ENCODE measurements around the gene DEAF1. TPM values are rescaled to one million over a fixed set of nuclear protein-coding genes. Genes with fewer than 3 reads are reported as not detected.

Gene DEAF1
- total and polyA plus RNA-seq, 2 of the 13 experiments (the other 11 are each of a cell fraction or from before 2014, with no cell fraction given), result 22.3 to 29.6 TPM

DNA sequence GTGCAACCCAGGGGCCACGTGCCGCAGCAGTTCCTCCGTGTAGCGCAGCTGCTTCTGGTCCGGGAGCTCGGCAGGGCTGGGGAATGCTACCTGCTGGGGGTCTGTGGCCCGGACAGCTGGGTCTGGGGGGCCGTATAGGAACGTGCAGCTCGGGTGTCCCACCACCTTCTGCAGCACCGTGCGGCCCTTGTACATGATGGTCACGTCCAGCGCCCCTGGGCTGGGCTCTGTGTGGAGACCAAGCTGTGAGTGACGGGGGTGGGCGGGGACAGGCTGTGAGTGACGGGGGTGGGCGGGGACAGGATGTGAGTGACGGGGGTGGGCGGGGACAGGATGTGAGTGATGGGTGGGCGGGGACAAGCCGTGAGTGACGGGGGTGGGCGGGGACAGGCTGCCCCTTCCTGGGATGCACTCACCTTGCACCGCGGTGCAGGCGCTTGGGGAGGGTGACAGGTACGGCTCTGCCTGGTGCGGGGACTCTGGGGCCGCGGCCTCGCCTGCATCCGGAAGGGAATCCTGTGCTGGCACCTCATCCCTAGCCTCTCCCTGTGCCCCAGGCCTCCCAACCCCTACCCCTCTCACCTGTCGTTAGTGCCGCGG is 81.6 kb downstream of the DEAF1 start (continued):
- TF ChIP-seq, protein P1, sequence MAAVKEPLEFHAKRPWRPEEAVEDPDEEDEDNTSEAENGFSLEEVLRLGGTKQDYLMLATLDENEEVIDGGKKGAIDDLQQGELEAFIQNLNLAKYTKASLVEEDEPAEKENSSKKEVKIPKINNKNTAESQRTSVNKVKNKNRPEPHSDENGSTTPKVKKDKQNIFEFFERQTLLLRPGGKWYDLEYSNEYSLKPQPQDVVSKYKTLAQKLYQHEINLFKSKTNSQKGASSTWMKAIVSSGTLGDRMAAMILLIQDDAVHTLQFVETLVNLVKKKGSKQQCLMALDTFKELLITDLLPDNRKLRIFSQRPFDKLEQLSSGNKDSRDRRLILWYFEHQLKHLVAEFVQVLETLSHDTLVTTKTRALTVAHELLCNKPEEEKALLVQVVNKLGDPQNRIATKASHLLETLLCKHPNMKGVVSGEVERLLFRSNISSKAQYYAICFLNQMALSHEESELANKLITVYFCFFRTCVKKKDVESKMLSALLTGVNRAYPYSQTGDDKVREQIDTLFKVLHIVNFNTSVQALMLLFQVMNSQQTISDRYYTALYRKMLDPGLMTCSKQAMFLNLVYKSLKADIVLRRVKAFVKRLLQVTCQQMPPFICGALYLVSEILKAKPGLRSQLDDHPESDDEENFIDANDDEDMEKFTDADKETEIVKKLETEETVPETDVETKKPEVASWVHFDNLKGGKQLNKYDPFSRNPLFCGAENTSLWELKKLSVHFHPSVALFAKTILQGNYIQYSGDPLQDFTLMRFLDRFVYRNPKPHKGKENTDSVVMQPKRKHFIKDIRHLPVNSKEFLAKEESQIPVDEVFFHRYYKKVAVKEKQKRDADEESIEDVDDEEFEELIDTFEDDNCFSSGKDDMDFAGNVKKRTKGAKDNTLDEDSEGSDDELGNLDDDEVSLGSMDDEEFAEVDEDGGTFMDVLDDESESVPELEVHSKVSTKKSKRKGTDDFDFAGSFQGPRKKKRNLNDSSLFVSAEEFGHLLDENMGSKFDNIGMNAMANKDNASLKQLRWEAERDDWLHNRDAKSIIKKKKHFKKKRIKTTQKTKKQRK (IDR thresholded peaks at IDR 0.05; ENCODE audit: low read length), result no peak
- TF ChIP-seq CCDC6 (CRISPR knock-in tag; IDR thresholded peaks at IDR 0.05) (no peak), PCBP1 (IDR thresholded peaks at IDR 0.05; ENCODE audit: borderline replicate concordance, low read depth, low read length) (0 out of 2 replicates have a peak, but pooled peaks have one; percentile 34), NONO (IDR thresholded peaks at IDR 0.05) (no peak), NONO (CRISPR knock-in tag; conservative IDR thresholded peaks at IDR 0.05) (no peak), SP4 (CRISPR knock-in tag; IDR thresholded peaks at IDR 0.05) (no peak), ZNF160 (CRISPR knock-in tag; IDR thresholded peaks at IDR 0.05) (no peak), ZNF337 (CRISPR knock-in tag; IDR thresholded peaks at IDR 0.05; ENCODE audit: borderline replicate concordance, low read depth) (no peak), ZNF75D (CRISPR knock-in tag; IDR thresholded peaks at IDR 0.05; ENCODE audit: borderline replicate concordance) (no peak), ATM (IDR thresholded peaks at IDR 0.05; ENCODE audit: borderline replicate concordance) (no peak), EED (CRISPR knock-in tag; IDR thresholded peaks at IDR 0.05) (no peak), FIP1L1 (IDR thresholded peaks at IDR 0.05; ENCODE audit: borderline replicate concordance, insufficient read depth, low read depth, low read length) (no peak), POLR2AphosphoS2 (IDR thresholded peaks at IDR 0.05; ENCODE audit: low read depth, low read length) (no peak), FOXM1 (CRISPR knock-in tag; IDR thresholded peaks at IDR 0.05) (no peak), POLR2AphosphoS5 (IDR thresholded peaks at IDR 0.05; ENCODE audit: low read depth, low read length) (no peak), ZNF20 (CRISPR knock-in tag; IDR thresholded peaks at IDR 0.05) (no peak), PHB2 (IDR thresholded peaks at IDR 0.05; ENCODE audit: partially characterized antibody) (no peak), RNF2 (conservative IDR thresholded peaks at IDR 0.05; ENCODE audit: low read depth) (no peak), POLR2A (IDR thresholded peaks at IDR 0.05; ENCODE audit: insufficient read depth in 1 of 2, low read depth in 2 of 2, low read length in 2 of 2) (peak in 1 of 2 experiments; percentile 45; a peak in 1 of 4 replicates), ZNF780A (CRISPR knock-in tag; IDR thresholded peaks at IDR 0.05) (no peak), HNRNPK (IDR thresholded peaks at IDR 0.05; ENCODE audit: low read depth, low read length, poor library complexity, severe bottlenecking) (peak; percentile 27)
- TF ChIP-seq, protein P2, sequence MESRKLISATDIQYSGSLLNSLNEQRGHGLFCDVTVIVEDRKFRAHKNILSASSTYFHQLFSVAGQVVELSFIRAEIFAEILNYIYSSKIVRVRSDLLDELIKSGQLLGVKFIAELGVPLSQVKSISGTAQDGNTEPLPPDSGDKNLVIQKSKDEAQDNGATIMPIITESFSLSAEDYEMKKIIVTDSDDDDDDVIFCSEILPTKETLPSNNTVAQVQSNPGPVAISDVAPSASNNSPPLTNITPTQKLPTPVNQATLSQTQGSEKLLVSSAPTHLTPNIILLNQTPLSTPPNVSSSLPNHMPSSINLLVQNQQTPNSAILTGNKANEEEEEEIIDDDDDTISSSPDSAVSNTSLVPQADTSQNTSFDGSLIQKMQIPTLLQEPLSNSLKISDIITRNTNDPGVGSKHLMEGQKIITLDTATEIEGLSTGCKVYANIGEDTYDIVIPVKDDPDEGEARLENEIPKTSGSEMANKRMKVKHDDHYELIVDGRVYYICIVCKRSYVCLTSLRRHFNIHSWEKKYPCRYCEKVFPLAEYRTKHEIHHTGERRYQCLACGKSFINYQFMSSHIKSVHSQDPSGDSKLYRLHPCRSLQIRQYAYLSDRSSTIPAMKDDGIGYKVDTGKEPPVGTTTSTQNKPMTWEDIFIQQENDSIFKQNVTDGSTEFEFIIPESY (CRISPR knock-in tag; IDR thresholded peaks at IDR 0.05), result peak; percentile 87
- TF ChIP-seq, protein P3, sequence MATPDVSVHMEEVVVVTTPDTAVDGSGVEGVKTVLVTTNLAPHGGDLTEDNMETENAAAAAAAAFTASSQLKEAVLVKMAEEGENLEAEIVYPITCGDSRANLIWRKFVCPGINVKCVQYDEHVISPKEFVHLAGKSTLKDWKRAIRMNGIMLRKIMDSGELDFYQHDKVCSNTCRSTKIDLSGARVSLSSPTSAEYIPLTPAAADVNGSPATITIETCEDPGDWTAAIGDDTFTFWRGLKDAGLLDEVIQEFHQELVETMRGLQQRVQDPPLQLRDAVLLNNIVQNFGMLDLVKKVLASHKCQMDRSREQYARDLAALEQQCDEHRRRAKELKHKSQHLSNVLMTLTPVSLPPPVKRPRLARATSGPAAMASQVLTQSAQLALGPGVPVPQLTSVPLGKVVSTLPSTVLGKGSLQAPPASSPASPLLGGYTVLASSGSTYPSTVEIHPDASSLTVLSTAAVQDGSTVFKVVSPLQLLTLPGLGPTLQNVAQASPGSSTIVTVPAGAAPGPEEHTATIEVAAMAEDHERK (CRISPR knock-in tag; IDR thresholded peaks at IDR 0.05; ENCODE audit: low read depth), result no peak
- TF ChIP-seq, protein P4, sequence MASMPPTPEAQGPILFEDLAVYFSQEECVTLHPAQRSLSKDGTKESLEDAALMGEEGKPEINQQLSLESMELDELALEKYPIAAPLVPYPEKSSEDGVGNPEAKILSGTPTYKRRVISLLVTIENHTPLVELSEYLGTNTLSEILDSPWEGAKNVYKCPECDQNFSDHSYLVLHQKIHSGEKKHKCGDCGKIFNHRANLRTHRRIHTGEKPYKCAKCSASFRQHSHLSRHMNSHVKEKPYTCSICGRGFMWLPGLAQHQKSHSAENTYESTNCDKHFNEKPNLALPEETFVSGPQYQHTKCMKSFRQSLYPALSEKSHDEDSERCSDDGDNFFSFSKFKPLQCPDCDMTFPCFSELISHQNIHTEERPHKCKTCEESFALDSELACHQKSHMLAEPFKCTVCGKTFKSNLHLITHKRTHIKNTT (CRISPR knock-in tag; IDR thresholded peaks at IDR 0.05), result no peak
